HFF-Myc (cell line): ENCODE data around the gene ARHGAP45.

Source experiments
- DNase-seq: peaks from one replicate; pipeline ENCODE4 v3.0.0-alpha.2; 2011; ENCODE audit warnings: low read depth; ENCODE audit errors: extremely low read depth
- H3K4me3 ChIP-seq: replicated peaks from 2 replicates; pipeline ENCODE4 v1.5.1; 2011; ENCODE audit warnings: low read depth, mild to moderate bottlenecking, control low read depth, low read length
- TF ChIP-seq, protein P1 (sequence below): IDR thresholded peaks from 2 replicates; pipeline ENCODE4 v1.5.1; 2012; ENCODE audit warnings: mild to moderate bottlenecking, low read depth, low read length, control low read depth; ENCODE audit errors: missing control alignments

Gene ARHGAP45

GRCh38 chr19:1089891-1090290, 22.9 kb downstream of the ARHGAP45 start:
- no peak for DNase-seq
- TF ChIP-seq, protein P1, sequence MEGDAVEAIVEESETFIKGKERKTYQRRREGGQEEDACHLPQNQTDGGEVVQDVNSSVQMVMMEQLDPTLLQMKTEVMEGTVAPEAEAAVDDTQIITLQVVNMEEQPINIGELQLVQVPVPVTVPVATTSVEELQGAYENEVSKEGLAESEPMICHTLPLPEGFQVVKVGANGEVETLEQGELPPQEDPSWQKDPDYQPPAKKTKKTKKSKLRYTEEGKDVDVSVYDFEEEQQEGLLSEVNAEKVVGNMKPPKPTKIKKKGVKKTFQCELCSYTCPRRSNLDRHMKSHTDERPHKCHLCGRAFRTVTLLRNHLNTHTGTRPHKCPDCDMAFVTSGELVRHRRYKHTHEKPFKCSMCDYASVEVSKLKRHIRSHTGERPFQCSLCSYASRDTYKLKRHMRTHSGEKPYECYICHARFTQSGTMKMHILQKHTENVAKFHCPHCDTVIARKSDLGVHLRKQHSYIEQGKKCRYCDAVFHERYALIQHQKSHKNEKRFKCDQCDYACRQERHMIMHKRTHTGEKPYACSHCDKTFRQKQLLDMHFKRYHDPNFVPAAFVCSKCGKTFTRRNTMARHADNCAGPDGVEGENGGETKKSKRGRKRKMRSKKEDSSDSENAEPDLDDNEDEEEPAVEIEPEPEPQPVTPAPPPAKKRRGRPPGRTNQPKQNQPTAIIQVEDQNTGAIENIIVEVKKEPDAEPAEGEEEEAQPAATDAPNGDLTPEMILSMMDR = no peak
- no peak overlapping the region for H3K4me3 ChIP-seq

DNA sequence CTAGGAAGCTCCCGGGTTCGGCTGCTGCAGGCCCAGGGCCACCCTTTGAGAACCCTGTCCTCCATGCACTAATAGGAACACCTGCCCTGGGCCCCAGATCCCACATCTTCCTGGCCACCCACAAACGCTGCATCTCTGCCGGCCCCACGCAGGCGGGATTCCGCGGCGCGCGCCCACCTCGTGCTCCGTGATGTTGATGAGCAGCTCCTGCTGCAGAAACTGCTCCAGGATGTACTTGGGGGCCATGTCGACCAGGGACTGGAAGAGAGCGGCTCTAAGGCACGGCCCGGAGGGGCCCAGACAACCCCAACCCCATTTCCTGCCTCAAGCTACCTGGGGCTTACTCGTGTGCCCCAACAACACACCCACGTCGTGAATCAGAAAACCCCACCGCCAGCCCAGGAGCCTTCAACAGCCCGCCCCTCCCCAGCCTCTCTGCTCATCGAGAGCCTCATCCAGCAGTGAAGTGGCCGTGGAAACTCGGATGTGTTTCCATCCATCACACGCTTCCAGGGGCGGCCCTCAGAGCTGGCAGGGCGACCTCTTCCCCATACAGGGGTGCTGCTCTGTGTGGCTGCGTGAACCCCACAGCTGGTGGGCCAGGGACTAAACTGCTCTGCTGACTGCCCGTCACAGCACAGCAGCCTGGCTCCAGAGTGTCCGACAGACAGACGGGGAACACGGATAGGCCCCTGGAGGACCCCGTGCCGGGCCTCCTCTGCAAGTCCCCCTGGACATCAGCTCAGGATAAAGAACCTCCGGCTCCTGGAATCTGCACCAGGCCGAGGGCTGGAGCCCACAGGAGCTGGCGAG, 24.0 kb downstream of the ARHGAP45 start:
- TF ChIP-seq, protein P1 = no peak
- no peak for DNase-seq
- no peak overlapping the region for H3K4me3 ChIP-seq

DNA sequence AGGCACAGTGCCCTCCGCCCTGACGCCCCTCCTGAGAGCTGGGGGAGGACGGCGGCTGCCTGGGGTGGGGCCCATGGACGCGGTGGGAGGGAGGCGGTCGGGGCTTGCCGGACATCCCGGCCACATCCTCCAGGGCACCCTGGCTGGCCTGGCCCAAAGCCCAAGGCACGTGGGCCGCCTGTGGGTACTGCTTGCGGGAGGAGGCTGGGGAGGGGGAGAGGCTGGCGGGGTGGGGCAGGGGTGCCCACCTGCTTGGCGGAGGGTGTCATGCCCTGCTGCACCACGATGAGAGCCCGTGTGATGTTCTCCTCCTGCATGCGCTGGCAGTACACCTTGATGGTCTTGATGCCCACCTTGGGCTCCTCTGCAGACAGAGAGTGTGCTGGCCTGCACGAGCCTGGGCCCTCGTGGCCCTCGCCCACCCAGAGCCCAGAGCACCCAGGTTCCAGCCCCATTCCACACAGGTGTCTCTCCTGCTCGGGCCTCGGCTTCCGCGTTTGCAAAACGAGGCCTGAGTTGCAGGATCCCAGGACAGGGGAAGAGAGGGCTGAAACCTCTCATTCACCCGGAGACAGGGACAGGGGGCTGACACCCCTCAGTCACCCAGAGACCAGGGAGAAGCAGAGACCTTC, 24.7 kb downstream of the ARHGAP45 start:
- TF ChIP-seq, protein P1 = no peak
- DNase-seq = no peak
- H3K4me3 ChIP-seq = no peak overlapping the region

DNA sequence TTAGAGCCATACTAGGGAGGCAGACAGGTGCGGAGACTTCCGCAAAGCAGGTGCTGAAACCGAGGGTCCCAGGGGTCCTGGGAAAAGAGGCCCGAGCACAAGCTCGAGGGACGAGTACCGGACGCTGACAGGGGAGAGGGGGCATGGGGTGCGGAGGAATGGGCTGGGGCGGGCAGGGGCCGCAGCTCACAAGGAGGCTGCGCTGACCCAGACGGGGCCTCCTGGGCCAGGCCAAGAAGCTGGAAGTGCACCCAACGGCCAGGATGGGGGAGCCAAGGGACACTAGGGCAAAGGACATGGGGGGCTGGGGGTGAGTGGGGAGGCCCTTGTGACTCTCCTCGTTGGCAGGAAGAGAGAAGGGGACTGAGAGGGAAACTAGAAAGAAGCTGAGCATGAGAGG, 26.4 kb downstream of the ARHGAP45 start:
- no peak for DNase-seq
- TF ChIP-seq, protein P1 = no peak
- peak overlapping the region; percentile 98 for H3K4me3 ChIP-seq

GRCh38 chr19:1093811-1094553, 27.0 kb downstream of the ARHGAP45 start:
- H3K4me3 ChIP-seq = peak overlapping the region; percentile 98
- TF ChIP-seq, protein P1 = no peak
- DNase-seq = no peak

GRCh38 chr19:1094655-1094977, 27.6 kb downstream of the ARHGAP45 start:
- TF ChIP-seq, protein P1 = no peak
- no peak for DNase-seq
- peak overlapping the region; percentile 98 for H3K4me3 ChIP-seq
